ENCODE results near the gene POU2F3.
A peak's percentile ranks its signal among the peaks of the same experiment; 100 is the strongest.

Gene POU2F3

GRCh38 chr11:120239713-120240640 lies at the start of gene POU2F3:
TSS of gene POU2F3 (plus strand) at chr11:120240140. CDS start at chr11:120240344, 204 bp downstream.
- ChIA-PET CTCF (interaction anchor here (0.6 to 2.2 kb wide), 7 partner anchors 30 to 436 kb away, joined by 3 to 25 read pairs (median 4); no protein-coding TSS in a partner anchor), POLR2A (no interaction called here)
- TF ChIP-seq ZNF513 (tag by site-specific recombination; IDR thresholded peaks at IDR 0.05), result no peak
- peak; percentile 91 for TF ChIP-seq SCRT2 (tag by site-specific recombination; IDR thresholded peaks at IDR 0.05)
- TF ChIP-seq CTCF (tag by site-specific recombination; IDR thresholded peaks at IDR 0.05), result 0 out of 2 replicates have a peak, but pooled peaks have one; percentile 43
- TF ChIP-seq ZNF580 (tag by site-specific recombination; IDR thresholded peaks at IDR 0.05), result no peak
- peak; percentile 55; the same call in 1 of the 2 replicates for TF ChIP-seq SCRT1 (tag by site-specific recombination; IDR thresholded peaks at IDR 0.05; ENCODE audit: borderline replicate concordance)
- TF ChIP-seq ZNF2 (tag by site-specific recombination; IDR thresholded peaks at IDR 0.05), result 0 out of 2 replicates have a peak, but pooled peaks have one; percentile 39
- no peaks in the 10 kb centered on the region for H3K4me1 ChIP-seq (ENCODE audit: control insufficient read depth, insufficient read depth, low read length)
- H3K4me3 ChIP-seq (ENCODE audit: low read depth, low read length), result peak within 1 kb of the TSS; percentile 12; the same call in 1 of the 2 replicates
- no peaks in the 10 kb centered on the region for H3K9me3 ChIP-seq (ENCODE audit: control insufficient read depth, insufficient read depth, low read depth, low read length)
- no peak within 1 kb of the TSS for H3K27ac ChIP-seq (ENCODE audit: extremely low read depth, low read depth, low read length)
- H3K36me3 ChIP-seq (ENCODE audit: control insufficient read depth in 2 of 2, insufficient read depth in 1 of 2, low read length in 2 of 2), result no peaks in the 10 kb centered on the region

- ChIA-PET POLR2A (no interaction called here), CTCF (interaction anchor here (0.5 to 2.2 kb wide), 4 partner anchors 23 to 784 kb away, joined by 3 to 12 read pairs (median 9); no protein-coding TSS in a partner anchor)
Observed at GRCh38 chr11:120191058-120191457, 48.9 kb upstream of the POU2F3 start.

GRCh38 chr11:120192831-120193625 lies 46.9 kb upstream of the POU2F3 start:
- ChIA-PET POLR2A (no interaction called here), CTCF (interaction anchor here (0.6 to 1.4 kb wide), 5 partner anchors 11 to 43 kb away, joined by 3 to 6 read pairs (median 4); no protein-coding TSS in a partner anchor)
- H3K36me3 ChIP-seq (ENCODE audit: control insufficient read depth in 2 of 2, insufficient read depth in 1 of 2, low read length in 2 of 2), result no peaks in the 10 kb centered on the region
- H3K4me1 ChIP-seq (ENCODE audit: control insufficient read depth, insufficient read depth, low read length), result no peaks in the 10 kb centered on the region
- H3K9me3 ChIP-seq (ENCODE audit: control insufficient read depth, insufficient read depth, low read depth, low read length), result no peaks in the 10 kb centered on the region
- no peak overlapping the region for H3K4me3 ChIP-seq (ENCODE audit: low read depth, low read length)
- no peak overlapping the region for H3K27ac ChIP-seq (ENCODE audit: extremely low read depth, low read depth, low read length)
- TF ChIP-seq ZBTB21 (tag by site-specific recombination; IDR thresholded peaks at IDR 0.05) (no peak), ELK4 (IDR thresholded peaks at IDR 0.05; ENCODE audit: borderline replicate concordance, low read depth, low read length) (no peak), PATZ1 (tag by site-specific recombination; IDR thresholded peaks at IDR 0.05) (no peak), ZNF221 (tag by site-specific recombination; IDR thresholded peaks at IDR 0.05; ENCODE audit: borderline replicate concordance) (no peak), SP2 (tag by site-specific recombination; IDR thresholded peaks at IDR 0.05) (no peak), ZNF214 (tag by site-specific recombination; IDR thresholded peaks at IDR 0.05; ENCODE audit: borderline replicate concordance) (no peak), ZNF266 (tag by site-specific recombination; IDR thresholded peaks at IDR 0.05; ENCODE audit: low read depth) (no peak), ZNF558 (tag by site-specific recombination; IDR thresholded peaks at IDR 0.05) (no peak), ZNF175 (tag by site-specific recombination; IDR thresholded peaks at IDR 0.05) (no peak)

More at GRCh38 chr11:120191058-120191457, 48.9 kb upstream of the POU2F3 start:
- Histone ChIP-seq H3K4me3 (ENCODE audit: low read depth, low read length) (no peak overlapping the region), H3K4me1 (ENCODE audit: control insufficient read depth, insufficient read depth, low read length) (no peaks in the 10 kb centered on the region), H3K9me3 (ENCODE audit: control insufficient read depth, insufficient read depth, low read depth, low read length) (no peaks in the 10 kb centered on the region), H3K27ac (ENCODE audit: extremely low read depth, low read depth, low read length) (no peak overlapping the region), H3K36me3 (ENCODE audit: control insufficient read depth in 2 of 2, insufficient read depth in 1 of 2, low read length in 2 of 2) (no peaks in the 10 kb centered on the region)
- TF ChIP-seq MYNN (tag by site-specific recombination; IDR thresholded peaks at IDR 0.05; ENCODE audit: borderline replicate concordance), result no peak
- TF ChIP-seq ZNF670 (tag by site-specific recombination; IDR thresholded peaks at IDR 0.05; ENCODE audit: low read depth), result no peak
- TF ChIP-seq KLF8 (tag by site-specific recombination; IDR thresholded peaks at IDR 0.05), result no peak
- TF ChIP-seq ZNF404 (tag by site-specific recombination; IDR thresholded peaks at IDR 0.05), result no peak
- no peak for TF ChIP-seq BCL11B (tag by site-specific recombination; IDR thresholded peaks at IDR 0.05; ENCODE audit: low read depth)
- TF ChIP-seq ZBTB8A (tag by site-specific recombination; IDR thresholded peaks at IDR 0.05), result no peak
- no peak for TF ChIP-seq ZNF19 (tag by site-specific recombination; IDR thresholded peaks at IDR 0.05; ENCODE audit: low read depth)
- TF ChIP-seq ZNF785 (tag by site-specific recombination; IDR thresholded peaks at IDR 0.05), result no peak
- no peak for TF ChIP-seq ZSCAN16 (tag by site-specific recombination; IDR thresholded peaks at IDR 0.05)
- TF ChIP-seq ZNF530 (tag by site-specific recombination; IDR thresholded peaks at IDR 0.05; ENCODE audit: low read depth), result no peak
- TF ChIP-seq SP2 (tag by site-specific recombination; IDR thresholded peaks at IDR 0.05), result no peak
- no peak for TF ChIP-seq ZNF274 (IDR thresholded peaks at IDR 0.05; ENCODE audit: low read length)
- TF ChIP-seq ZNF274 (tag by site-specific recombination; IDR thresholded peaks at IDR 0.05; ENCODE audit: borderline replicate concordance), result no peak
- no peak for TF ChIP-seq HOXD13 (CRISPR knock-in tag; IDR thresholded peaks at IDR 0.05; ENCODE audit: borderline replicate concordance)
- TF ChIP-seq ZNF202 (tag by site-specific recombination; IDR thresholded peaks at IDR 0.05; ENCODE audit: borderline replicate concordance), result no peak
- no peak for TF ChIP-seq ZNF529 (tag by site-specific recombination; IDR thresholded peaks at IDR 0.05; ENCODE audit: insufficient replicate concordance)
- TF ChIP-seq ZBTB1 (tag by site-specific recombination; IDR thresholded peaks at IDR 0.05), result no peak
